Muscle of leg (tissue), 11 donors: ENCODE data around the gene TINCR. TPM values are rescaled to one million over a fixed set of nuclear protein-coding genes. Genes with fewer than 3 reads are reported as not detected.

Experiments used
- DNase-seq: peaks from one replicate; pipeline ENCODE4 v3.0.0; 2013
- H3K27ac ChIP-seq: one replicate; pipeline ENCODE4 v1.5.1; 2013; ENCODE audit warnings: mild to moderate bottlenecking, low read length, control low read depth
- H3K27me3 ChIP-seq: one replicate; pipeline ENCODE4 v1.6.1; 2013; ENCODE audit warnings: low read length; ENCODE audit not compliant: control insufficient read depth, insufficient read depth
- H3K36me3 ChIP-seq: one replicate; pipeline ENCODE4 v1.6.1; 2013; ENCODE audit warnings: low read length; ENCODE audit not compliant: control insufficient read depth, insufficient read depth
- H3K4me1 ChIP-seq: one replicate; pipeline ENCODE4 v1.6.1; 2013; ENCODE audit warnings: low read length; ENCODE audit not compliant: control insufficient read depth, insufficient read depth
- H3K4me3 ChIP-seq: one replicate; pipeline ENCODE4 v1.5.1; 2013; ENCODE audit warnings: low read length, control low read depth
- H3K9me3 ChIP-seq: replicated peaks from 2 replicates; pipeline ENCODE4 v1.6.1; 2013; ENCODE audit warnings: low read depth, low read length; ENCODE audit not compliant: control insufficient read depth
- WGBS: methylation state at CpG from one replicate; pipeline ENCODE4 v1.1.5; 2013; ENCODE audit warnings: missing lambda C conversion rate; ENCODE audit not compliant: insufficient coverage; 5-methylcytosine and 5-hydroxymethylcytosine counted together
- polyA plus RNA-seq, 8 donors: library from polyadenylated mRNA; unstranded; fragments of 120-200 nt; gene quantifications; one replicate each; pipeline versions ENCODE4 v1.2.1 to v1.2.3, GENCODE V29; 2013; ENCODE audit warnings: inconsistent platforms in 1 of 8, low replicate concordance in 1 of 8; ENCODE audit not compliant: insufficient read length in 8 of 8, insufficient read depth in 1 of 8
- total RNA-seq: library from RNA; stranded (reverse); fragments of 120-200 nt; gene quantifications from one replicate; pipeline ENCODE4 v1.2.4, GENCODE V29; 2013

The TINCR gene
- total and polyA plus RNA-seq, 9 donors, result 0.18 to 3.1 (median 0.39) TPM

GRCh38 chr19:5520501-5520900 lies 47.3 kb downstream of the TINCR start:
- WGBS, result 100% methylated on average over 2 of the region's 4 CpGs
- H3K9me3 ChIP-seq, result peaks cover 9% of the 10 kb centered on the region
- no peak overlapping the region for H3K27ac ChIP-seq
- H3K4me3 ChIP-seq, result no peak overlapping the region
- no peak for DNase-seq
- H3K27me3 ChIP-seq, result peaks cover 7% of the 10 kb centered on the region
- H3K36me3 ChIP-seq, result no peaks in the 10 kb centered on the region
- H3K4me1 ChIP-seq, result no peaks in the 10 kb centered on the region

GRCh38 chr19:5519076-5519475 lies 48.7 kb downstream of the TINCR start:
- Histone ChIP-seq H3K4me3 (no peak overlapping the region), H3K27ac (no peak overlapping the region), H3K27me3 (peaks cover 7% of the 10 kb centered on the region), H3K36me3 (no peaks in the 10 kb centered on the region), H3K4me1 (no peaks in the 10 kb centered on the region), H3K9me3 (peaks cover 12% of the 10 kb centered on the region)
- no peak for DNase-seq
- 63% methylated on average over 2 of the region's 4 CpGs for WGBS

GRCh38 chr19:5515737-5516136 lies 52.0 kb downstream of the TINCR start:
- H3K36me3 ChIP-seq, result no peaks in the 10 kb centered on the region
- no peak for DNase-seq
- H3K9me3 ChIP-seq, result peaks cover 13% of the 10 kb centered on the region
- H3K4me1 ChIP-seq, result no peaks in the 10 kb centered on the region
- no peak overlapping the region for H3K4me3 ChIP-seq
- peaks cover 2% of the 10 kb centered on the region for H3K27me3 ChIP-seq
- H3K27ac ChIP-seq, result no peak overlapping the region
- WGBS, result 74% methylated on average over 3 of the region's 5 CpGs

GRCh38 chr19:5514001-5514400 lies 53.8 kb downstream of the TINCR start:
- no peak overlapping the region for H3K27ac ChIP-seq
- no peaks in the 10 kb centered on the region for H3K4me1 ChIP-seq
- 49% methylated on average over 2 of the region's 3 CpGs for WGBS
- H3K9me3 ChIP-seq, result peaks cover 11% of the 10 kb centered on the region
- no peaks in the 10 kb centered on the region for H3K36me3 ChIP-seq
- DNase-seq, result no peak
- no peak overlapping the region for H3K4me3 ChIP-seq
- peaks cover 2% of the 10 kb centered on the region for H3K27me3 ChIP-seq

- Histone ChIP-seq H3K36me3 (no peaks in the 10 kb centered on the region), H3K9me3 (peaks cover 11% of the 10 kb centered on the region), H3K4me1 (no peaks in the 10 kb centered on the region), H3K4me3 (no peak overlapping the region), H3K27ac (no peak overlapping the region), H3K27me3 (peaks cover 2% of the 10 kb centered on the region)
- WGBS, result 69% methylated on average over 23 of the region's 23 CpGs
- no peak for DNase-seq
Observed at GRCh38 chr19:5512715-5513114, 55.0 kb downstream of the TINCR start.

Other genes starting within 250 kb of the TINCR start
- gene PTPRS, start 227.1 kb downstream of the TINCR start, total RNA-seq, result 50.4 TPM
- 10 to 100 TPM; 30.9 to 60.4 (median 40.1) TPM for gene PTPRS, start 227.1 kb downstream of the TINCR start, polyA plus RNA-seq
- gene ZNRF4, start 112.5 kb downstream of the TINCR start, total RNA-seq, result not detected
- not detected for gene ZNRF4, start 112.5 kb downstream of the TINCR start, polyA plus RNA-seq
- 24.6 TPM for gene SAFB2, start 54.8 kb upstream of the TINCR start, total RNA-seq
- 10 to 100 TPM; 34.0 to 55.9 (median 45.4) TPM for gene SAFB2, start 54.8 kb upstream of the TINCR start, polyA plus RNA-seq
- gene SAFB, start 55.1 kb upstream of the TINCR start, total RNA-seq, result 24.7 TPM
- 100 to 1,000 TPM in 2 of 8 donors, 10 to 100 TPM in 6; 82.1 to 101 (median 93.0) TPM for gene SAFB, start 55.1 kb upstream of the TINCR start, polyA plus RNA-seq
- 122 TPM for gene MICOS13, start 112.6 kb upstream of the TINCR start, total RNA-seq
- gene MICOS13, start 112.6 kb upstream of the TINCR start, polyA plus RNA-seq, result 100 to 1,000 TPM in 2 of 8 donors, 10 to 100 TPM in 6; 74.4 to 115 (median 90.0) TPM
- gene HSD11B1L, start 113.1 kb upstream of the TINCR start, total RNA-seq, result 5.9 TPM
- 1 to 10 TPM; 4.2 to 6.7 (median 5.5) TPM for gene HSD11B1L, start 113.1 kb upstream of the TINCR start, polyA plus RNA-seq
- 1,960 TPM for gene RPL36, start 122.3 kb upstream of the TINCR start, total RNA-seq
- 1,000 to 10,000 TPM; 1,213 to 1,750 (median 1,363) TPM for gene RPL36, start 122.3 kb upstream of the TINCR start, polyA plus RNA-seq
- gene LONP1, start 152.2 kb upstream of the TINCR start, total RNA-seq, result 34.9 TPM
- gene LONP1, start 152.2 kb upstream of the TINCR start, polyA plus RNA-seq, result 10 to 100 TPM; 47.7 to 63.9 (median 53.1) TPM
- not detected for gene CATSPERD, start 152.7 kb upstream of the TINCR start, total RNA-seq
- under 1 TPM in 1 of 8 donors, not detected in 7; 0.16 TPM for gene CATSPERD, start 152.7 kb upstream of the TINCR start, polyA plus RNA-seq
- gene PRR22, start 216.8 kb upstream of the TINCR start, total RNA-seq, result 1.4 TPM
- gene PRR22, start 216.8 kb upstream of the TINCR start, polyA plus RNA-seq, result 1 to 10 TPM in 7 of 8 donors, under 1 TPM in 1; 0.86 to 2.7 (median 1.3) TPM
- gene DUS3L, start 223.2 kb upstream of the TINCR start, total RNA-seq, result 17.7 TPM
- 10 to 100 TPM; 16.3 to 26.6 (median 21.3) TPM for gene DUS3L, start 223.2 kb upstream of the TINCR start, polyA plus RNA-seq
- gene NRTN, start 237.1 kb upstream of the TINCR start, total RNA-seq, result 0.44 TPM
- gene NRTN, start 237.1 kb upstream of the TINCR start, polyA plus RNA-seq, result 1 to 10 TPM in 2 of 8 donors, under 1 TPM in 6; 0.17 to 1.5 (median 0.37) TPM